HCT116 (cell line): ENCODE results near the gene MGAM2. TPM values are rescaled to one million over a fixed set of nuclear protein-coding genes. Genes with fewer than 3 reads are reported as not detected.

Source experiments
- ATAC-seq: fragments of 200-7000 bp; cut with Tn5 transposase; 2 replicates; pipeline ENCODE4 v1.9.1; 2020; ENCODE audit warnings: mild to moderate bottlenecking, moderate library complexity
- BruUV-seq: library from RNA; stranded (reverse); fragments of 400-500 nt; replicated peaks from 2 replicates; lab custom pipeline; 2021; lab: Mats Ljungman, UMichigan
- CTCF ChIA-PET: fragments of 300-600 bp; sonication (Branson Sonifier 250); formaldehyde crosslinking; loops from one replicate; lab custom pipeline; 2021; ENCODE audit warnings: antibody characterized with exemption; lab: Charles Lee
- POLR2A ChIA-PET: fragments of 300-600, 350-600 bp; sonication (Branson Sonifier 250); formaldehyde crosslinking; loops from one replicate; lab custom pipeline; 2021; ENCODE audit warnings: antibody characterized with exemption; lab: Charles Lee
- RAD21 ChIA-PET, 2 experiments: fragments of 300-600 bp; sonication (Branson Sonifier 250); formaldehyde crosslinking; loops; one replicate each; lab custom pipeline; 2023; ENCODE audit warnings: low total read pairs in 2 of 2; ENCODE audit not compliant: uncharacterized antibody in 2 of 2, unreplicated experiment in 2 of 2, low non-redundant PET in 1 of 2; lab: Charles Lee
- DNase-seq: peaks from one replicate; pipeline ENCODE4 v3.0.0-alpha.2; 2010; ENCODE audit warnings: low read depth, low spot score
- H2AFZ ChIP-seq: fragments of 200-600 bp; shearing (Covaris generic), sonication (generic); 2 replicates; pipeline ENCODE4 v1.6.1; 2017; ENCODE audit warnings: low read depth, mixed run types, mixed read lengths, antibody characterized with exemption, low read length; ENCODE audit not compliant: poor library complexity, severe bottlenecking
- H3K27ac ChIP-seq: 2 replicates; pipeline ENCODE4 v1.5.1; 2012; ENCODE audit warnings: low read depth, low read length
- H3K27me3 ChIP-seq: fragments of 200-600 bp; sonication (generic); 2 replicates; pipeline ENCODE4 v1.6.1; 2016; ENCODE audit warnings: mixed run types, low read length, mixed read lengths; ENCODE audit not compliant: insufficient read depth
- H3K36me3 ChIP-seq, 2 experiments: fragments of 200-500 bp in 1 of 2; fragments of 200-600 bp in 1 of 2; sonication (Bioruptor generic) in 1 of 2; sonication (generic) in 1 of 2; 2 replicates each; pipeline versions ENCODE4 v1.5.1 to v1.6.1; 2014 to 2016; ENCODE audit warnings: low read length in 2 of 2, inconsistent platforms in 1 of 2, mixed read lengths in 1 of 2, mixed run types in 1 of 2; ENCODE audit not compliant: insufficient read depth in 2 of 2, control insufficient read depth in 1 of 2
- H3K4me1 ChIP-seq, 2 experiments: fragments of 200-600 bp in 1 of 2; sonication (generic) in 1 of 2; 2 replicates each; pipeline versions ENCODE4 v1.5.1 to v1.6.1; 2012 to 2017; ENCODE audit warnings: low read length in 2 of 2, inconsistent platforms in 1 of 2, mild to moderate bottlenecking in 1 of 2, mixed read lengths in 1 of 2, mixed run types in 1 of 2, moderate library complexity in 1 of 2; ENCODE audit not compliant: insufficient read depth in 2 of 2, control insufficient read depth in 1 of 2
- H3K4me2 ChIP-seq: fragments of 200-600 bp; sonication (generic); 2 replicates; pipeline ENCODE4 v1.6.1; 2017; ENCODE audit warnings: mixed run types, low read length, mixed read lengths
- H3K4me3 ChIP-seq, 2 experiments: fragments of 200-600 bp in 1 of 2; sonication (generic) in 1 of 2; replicated peaks in 1 of 2; 2 replicates each; pipeline ENCODE4 v1.5.1; 2011 to 2016; ENCODE audit warnings: low read length in 2 of 2, control low read depth in 1 of 2, low read depth in 1 of 2, mild to moderate bottlenecking in 1 of 2, mixed read lengths in 1 of 2, mixed run types in 1 of 2
- H3K79me2 ChIP-seq: fragments of 200-600 bp; sonication (generic); 2 replicates; pipeline ENCODE4 v1.6.1; 2017; ENCODE audit warnings: mild to moderate bottlenecking, mixed run types, low read length, moderate library complexity, mixed read lengths; ENCODE audit not compliant: insufficient read depth
- H3K9ac ChIP-seq: fragments of 200-600 bp; sonication (generic); 2 replicates; pipeline ENCODE4 v1.6.1; 2016; ENCODE audit warnings: low read length, mixed read lengths
- H3K9me2 ChIP-seq: fragments of 200-600 bp; sonication (generic), shearing (Covaris generic); 2 replicates; pipeline ENCODE4 v1.6.1; 2017; ENCODE audit warnings: mixed run types, mild to moderate bottlenecking, moderate library complexity; ENCODE audit not compliant: insufficient read depth
- H3K9me3 ChIP-seq, 2 experiments: fragments of 200-500 bp in 1 of 2; fragments of 200-600 bp in 1 of 2; sonication (Bioruptor generic) in 1 of 2; sonication (generic) in 1 of 2; 2 replicates each; pipeline ENCODE4 v1.6.1; 2014 to 2017; ENCODE audit warnings: low read length in 2 of 2, mixed read lengths in 2 of 2, inconsistent platforms in 1 of 2, low read depth in 1 of 2, mild to moderate bottlenecking in 1 of 2, mixed run types in 1 of 2, moderate library complexity in 1 of 2; ENCODE audit not compliant: control insufficient read depth in 1 of 2, insufficient read depth in 1 of 2
- H4K20me1 ChIP-seq: fragments of 200-600 bp; sonication (generic), shearing (Covaris generic); 2 replicates; pipeline ENCODE4 v1.6.1; 2017; ENCODE audit warnings: mixed run types, mild to moderate bottlenecking, moderate library complexity; ENCODE audit not compliant: insufficient read depth
- CBX3 ChIP-seq: IDR thresholded peaks from 2 replicates; pipeline ENCODE4 v1.6.1; 2012; ENCODE audit warnings: low read depth
- CEBPB ChIP-seq: IDR thresholded peaks from 2 replicates; pipeline ENCODE4 v1.6.1; 2012; ENCODE audit warnings: low read depth
- CTCF ChIP-seq, 3 experiments: fragments of 200-600 bp in 1 of 3; sonication (generic) in 1 of 3; IDR thresholded peaks in 2 of 3; conservative IDR thresholded peaks in 1 of 3; 2 replicates each; pipeline ENCODE4 v1.5.1; 2012 to 2017; ENCODE audit warnings: low read depth in 2 of 3, low read length in 2 of 3, antibody characterized with exemption in 1 of 3, borderline replicate concordance in 1 of 3, control low read depth in 1 of 3, mild to moderate bottlenecking in 1 of 3, mixed read lengths in 1 of 3, mixed run types in 1 of 3, moderate library complexity in 1 of 3; ENCODE audit not compliant: insufficient read depth in 1 of 3
- EGR1 ChIP-seq: IDR thresholded peaks from 2 replicates; pipeline ENCODE4 v1.6.1; 2012; ENCODE audit warnings: low read depth
- ELF1 ChIP-seq: IDR thresholded peaks from 2 replicates; pipeline ENCODE4 v1.6.1; 2012; ENCODE audit warnings: low read depth, borderline replicate concordance
- EZH2phosphoT487 ChIP-seq: fragments of 200-600 bp; IDR thresholded peaks from 2 replicates; pipeline ENCODE4 v1.6.1; 2018; ENCODE audit warnings: antibody characterized with exemption, borderline replicate concordance
- FOSL1 ChIP-seq: IDR thresholded peaks from 2 replicates; pipeline ENCODE4 v1.6.1; 2012; ENCODE audit warnings: low read depth
- JUND ChIP-seq: IDR thresholded peaks from 2 replicates; pipeline ENCODE4 v1.6.1; 2012
- POLR2A ChIP-seq: IDR thresholded peaks from 2 replicates; pipeline ENCODE4 v1.7.0; 2011; ENCODE audit warnings: borderline replicate concordance; ENCODE audit not compliant: insufficient read depth, insufficient read length; ENCODE audit errors: extremely low read depth
- POLR2AphosphoS5 ChIP-seq: IDR thresholded peaks from 2 replicates; pipeline ENCODE4 v1.6.1; 2011; ENCODE audit warnings: mild to moderate bottlenecking, low read depth, low read length, moderate library complexity
- RAD21 ChIP-seq: IDR thresholded peaks from 2 replicates; pipeline ENCODE4 v1.6.1; 2012; ENCODE audit warnings: low read depth, mild to moderate bottlenecking
- SIN3A ChIP-seq: IDR thresholded peaks from 2 replicates; pipeline ENCODE4 v1.6.1; 2012; ENCODE audit warnings: low read depth
- SP1 ChIP-seq: IDR thresholded peaks from 2 replicates; pipeline ENCODE4 v1.6.1; 2012; ENCODE audit warnings: low read depth
- YY1 ChIP-seq: IDR thresholded peaks from 2 replicates; pipeline ENCODE4 v1.6.1; 2011; ENCODE audit warnings: low read length, low read depth, moderate library complexity, mild to moderate bottlenecking; ENCODE audit not compliant: insufficient replicate concordance; ENCODE audit errors: extremely low read depth
- ZFX ChIP-seq: fragments of 450-650 bp; IDR thresholded peaks from 2 replicates; pipeline ENCODE4 v1.6.1; 2017
- intact Hi-C: fragments of 100-400 bp; cut with micrococcal nuclease; formaldehyde crosslinking; loops from 2 replicates; pipeline ENCODE4 v1.10.0; 2022
- total RNA-seq: library from RNA; stranded (reverse); gene quantifications from one replicate; pipeline ENCODE4 v1.2.1, GENCODE V29; 2021; ENCODE audit not compliant: unreplicated experiment
- TF ChIP-seq, protein P1 (sequence below): IDR thresholded peaks from 2 replicates; pipeline ENCODE4 v1.6.1; 2011; ENCODE audit warnings: mild to moderate bottlenecking, low read length, moderate library complexity; ENCODE audit not compliant: insufficient replicate concordance; ENCODE audit errors: extremely low read depth
- TF ChIP-seq, protein P2 (sequence below): IDR thresholded peaks from 2 replicates; pipeline ENCODE4 v1.6.1; 2012
- TF ChIP-seq, protein P3 (sequence below): IDR thresholded peaks from 2 replicates; pipeline ENCODE4 v1.6.1; 2012; ENCODE audit warnings: low read depth

MGAM2 gene
- total RNA-seq, 1 experiment from 2014 or later, result 0.05 TPM

DNA sequence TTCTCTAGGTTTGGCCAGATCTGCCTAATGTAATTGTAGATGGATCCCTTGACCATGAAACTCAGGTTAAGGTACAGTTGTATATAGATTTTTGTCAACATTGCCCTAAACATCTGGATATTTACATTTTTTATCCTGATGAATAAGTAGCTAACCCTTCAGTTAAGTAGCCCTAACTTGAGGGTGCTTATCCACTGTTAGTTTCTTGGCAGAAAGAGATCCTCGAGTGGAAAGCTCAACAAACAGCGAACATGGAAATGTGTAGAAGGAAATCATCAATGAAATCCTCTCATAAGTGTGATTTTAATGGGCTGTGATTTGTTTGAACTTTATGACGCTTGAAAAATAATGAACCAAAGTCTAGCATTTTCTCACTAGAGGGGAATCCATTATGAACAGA is 73.6 kb downstream of the MGAM2 start (continued):
- TF ChIP-seq, protein P1, sequence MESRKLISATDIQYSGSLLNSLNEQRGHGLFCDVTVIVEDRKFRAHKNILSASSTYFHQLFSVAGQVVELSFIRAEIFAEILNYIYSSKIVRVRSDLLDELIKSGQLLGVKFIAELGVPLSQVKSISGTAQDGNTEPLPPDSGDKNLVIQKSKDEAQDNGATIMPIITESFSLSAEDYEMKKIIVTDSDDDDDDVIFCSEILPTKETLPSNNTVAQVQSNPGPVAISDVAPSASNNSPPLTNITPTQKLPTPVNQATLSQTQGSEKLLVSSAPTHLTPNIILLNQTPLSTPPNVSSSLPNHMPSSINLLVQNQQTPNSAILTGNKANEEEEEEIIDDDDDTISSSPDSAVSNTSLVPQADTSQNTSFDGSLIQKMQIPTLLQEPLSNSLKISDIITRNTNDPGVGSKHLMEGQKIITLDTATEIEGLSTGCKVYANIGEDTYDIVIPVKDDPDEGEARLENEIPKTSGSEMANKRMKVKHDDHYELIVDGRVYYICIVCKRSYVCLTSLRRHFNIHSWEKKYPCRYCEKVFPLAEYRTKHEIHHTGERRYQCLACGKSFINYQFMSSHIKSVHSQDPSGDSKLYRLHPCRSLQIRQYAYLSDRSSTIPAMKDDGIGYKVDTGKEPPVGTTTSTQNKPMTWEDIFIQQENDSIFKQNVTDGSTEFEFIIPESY, result no peak
- no peak for TF ChIP-seq POLR2AphosphoS5
- no peak for TF ChIP-seq EZH2phosphoT487
- TF ChIP-seq SP1, result no peak
- TF ChIP-seq RAD21, result no peak
- TF ChIP-seq, protein P2, sequence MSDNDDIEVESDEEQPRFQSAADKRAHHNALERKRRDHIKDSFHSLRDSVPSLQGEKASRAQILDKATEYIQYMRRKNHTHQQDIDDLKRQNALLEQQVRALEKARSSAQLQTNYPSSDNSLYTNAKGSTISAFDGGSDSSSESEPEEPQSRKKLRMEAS, result no peak
- no peak for TF ChIP-seq JUND
- TF ChIP-seq EGR1, result no peak
- TF ChIP-seq CTCF (IDR thresholded peaks at IDR 0.05 in 2 of 3, conservative IDR thresholded peaks at IDR 0.05 in 1 of 3; ENCODE audit: borderline replicate concordance in 1 of 3, insufficient read depth in 1 of 3, low read depth in 2 of 3, low read length in 2 of 3), result no peak

DNA sequence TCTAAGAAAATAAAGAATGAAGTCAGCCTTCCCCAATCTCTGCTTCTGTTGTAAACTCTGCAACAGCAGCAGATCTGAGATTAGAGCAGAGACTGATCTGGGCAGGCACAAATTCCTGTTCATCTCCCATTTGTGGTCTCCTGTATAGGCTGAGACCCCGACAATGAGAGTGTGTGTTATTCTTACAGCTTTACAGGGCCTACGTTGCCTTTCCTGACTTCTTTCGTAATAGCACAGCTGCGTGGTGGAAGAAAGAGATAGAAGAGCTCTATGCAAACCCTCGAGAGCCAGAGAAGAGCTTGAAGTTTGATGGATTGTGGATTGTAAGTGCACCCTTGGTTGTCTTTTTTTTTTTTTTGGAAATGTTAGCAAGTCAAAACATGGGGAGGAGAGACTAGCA is 74.3 kb downstream of the MGAM2 start:
- Histone ChIP-seq H3K9me2 (no peaks in the 10 kb centered on the region), H3K9me3 (no peaks in the 10 kb centered on the region), H2AFZ (no peak overlapping the region), H3K27me3 (no peaks in the 10 kb centered on the region; the same call in none of the 2 replicates), H3K4me2 (no peak overlapping the region), H3K4me1 (no peaks in the 10 kb centered on the region), H3K4me3 (no peak overlapping the region), H4K20me1 (no peaks in the 10 kb centered on the region), H3K27ac (no peak overlapping the region), H3K79me2 (no peaks in the 10 kb centered on the region), H3K9ac (no peak overlapping the region), H3K36me3 (no peaks in the 10 kb centered on the region)
- no peak for ATAC-seq
- ChIA-PET RAD21 (interaction anchor here in 1 of 2 experiments (1.0 kb wide), 1 partner anchor 209 kb away, joined by 3 read pairs; no protein-coding TSS in a partner anchor), CTCF (interaction anchor here (1.6 to 2.9 kb wide), 2 partner anchors 209 to 211 kb away, joined by 8 to 9 read pairs; no protein-coding TSS in a partner anchor), POLR2A (no interaction called here)
- DNase-seq, result no peak
- intact Hi-C loops, result loop anchor here (2.0 to 5.0 kb wide), 2 partner anchors 25 to 428 kb away; no protein-coding TSS in a partner anchor
- no TSS peak for BruUV-seq
- no peak for TF ChIP-seq FOSL1
- TF ChIP-seq, protein P3, sequence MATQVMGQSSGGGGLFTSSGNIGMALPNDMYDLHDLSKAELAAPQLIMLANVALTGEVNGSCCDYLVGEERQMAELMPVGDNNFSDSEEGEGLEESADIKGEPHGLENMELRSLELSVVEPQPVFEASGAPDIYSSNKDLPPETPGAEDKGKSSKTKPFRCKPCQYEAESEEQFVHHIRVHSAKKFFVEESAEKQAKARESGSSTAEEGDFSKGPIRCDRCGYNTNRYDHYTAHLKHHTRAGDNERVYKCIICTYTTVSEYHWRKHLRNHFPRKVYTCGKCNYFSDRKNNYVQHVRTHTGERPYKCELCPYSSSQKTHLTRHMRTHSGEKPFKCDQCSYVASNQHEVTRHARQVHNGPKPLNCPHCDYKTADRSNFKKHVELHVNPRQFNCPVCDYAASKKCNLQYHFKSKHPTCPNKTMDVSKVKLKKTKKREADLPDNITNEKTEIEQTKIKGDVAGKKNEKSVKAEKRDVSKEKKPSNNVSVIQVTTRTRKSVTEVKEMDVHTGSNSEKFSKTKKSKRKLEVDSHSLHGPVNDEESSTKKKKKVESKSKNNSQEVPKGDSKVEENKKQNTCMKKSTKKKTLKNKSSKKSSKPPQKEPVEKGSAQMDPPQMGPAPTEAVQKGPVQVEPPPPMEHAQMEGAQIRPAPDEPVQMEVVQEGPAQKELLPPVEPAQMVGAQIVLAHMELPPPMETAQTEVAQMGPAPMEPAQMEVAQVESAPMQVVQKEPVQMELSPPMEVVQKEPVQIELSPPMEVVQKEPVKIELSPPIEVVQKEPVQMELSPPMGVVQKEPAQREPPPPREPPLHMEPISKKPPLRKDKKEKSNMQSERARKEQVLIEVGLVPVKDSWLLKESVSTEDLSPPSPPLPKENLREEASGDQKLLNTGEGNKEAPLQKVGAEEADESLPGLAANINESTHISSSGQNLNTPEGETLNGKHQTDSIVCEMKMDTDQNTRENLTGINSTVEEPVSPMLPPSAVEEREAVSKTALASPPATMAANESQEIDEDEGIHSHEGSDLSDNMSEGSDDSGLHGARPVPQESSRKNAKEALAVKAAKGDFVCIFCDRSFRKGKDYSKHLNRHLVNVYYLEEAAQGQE, result no peak
- TF ChIP-seq ELF1, result no peak
- TF ChIP-seq POLR2A, result no peak
- no peak for TF ChIP-seq JUND
- TF ChIP-seq CBX3, result no peak
- no peak for TF ChIP-seq RAD21
- no peak for TF ChIP-seq ZFX
- TF ChIP-seq SIN3A, result no peak
- no peak for TF ChIP-seq YY1
- no peak for TF ChIP-seq CEBPB
